Esophagus muscularis mucosa (tissue), 3 donors: ENCODE data around the gene DIPK1A.

Experiments
- POLR2A ChIP-seq: fragments of 450-650 bp; IDR thresholded peaks from one replicate; pipeline ENCODE4 v1.6.1; 2017; ENCODE audit warnings: antibody characterized with exemption, moderate library complexity, mild to moderate bottlenecking, low read depth
- TF ChIP-seq, protein P1 (sequence below), 3 experiments: fragments of 200-600 bp in 2 of 3; fragments of 450-650 bp in 1 of 3; sonication (generic) in 2 of 3; IDR thresholded peaks; one replicate each; pipeline ENCODE4 v1.5.1; 2017 to 2019; ENCODE audit warnings: antibody characterized with exemption in 3 of 3, mild to moderate bottlenecking in 2 of 3, moderate library complexity in 1 of 3

DNA sequence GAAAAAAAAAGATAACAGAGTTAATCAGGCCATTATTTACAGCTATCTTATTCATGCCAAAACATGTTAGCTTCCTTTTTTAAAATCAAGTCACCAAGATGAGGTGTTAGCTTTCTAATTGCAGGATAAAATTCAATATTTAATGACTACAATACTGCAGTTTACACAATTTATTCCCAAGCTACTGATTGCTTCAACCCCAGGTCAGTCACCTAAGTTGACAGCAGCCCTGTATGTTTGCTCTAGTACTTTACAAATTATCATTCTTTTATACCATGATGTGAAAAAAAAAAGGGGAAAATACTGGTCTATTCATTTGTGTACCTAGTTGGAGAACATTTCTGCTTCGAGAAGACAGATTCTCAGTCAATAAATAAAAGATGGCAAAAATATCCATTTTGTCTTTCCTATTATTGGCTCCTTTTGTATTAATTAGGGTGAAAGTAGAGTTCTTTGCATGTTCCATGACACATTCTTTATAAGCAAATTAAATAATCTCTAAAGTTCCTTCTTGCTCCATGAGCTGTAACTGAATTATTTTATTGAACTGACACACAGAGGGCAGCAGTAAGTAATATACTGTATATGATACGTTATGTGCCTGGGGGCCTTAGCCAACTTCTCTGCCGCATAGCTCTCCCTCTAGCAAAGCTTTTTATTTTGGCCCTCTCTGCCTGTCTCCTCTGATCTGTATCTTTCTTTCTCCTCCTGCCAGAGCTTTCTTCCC is 48.0 kb downstream of the DIPK1A start:
- TF ChIP-seq, protein P1, sequence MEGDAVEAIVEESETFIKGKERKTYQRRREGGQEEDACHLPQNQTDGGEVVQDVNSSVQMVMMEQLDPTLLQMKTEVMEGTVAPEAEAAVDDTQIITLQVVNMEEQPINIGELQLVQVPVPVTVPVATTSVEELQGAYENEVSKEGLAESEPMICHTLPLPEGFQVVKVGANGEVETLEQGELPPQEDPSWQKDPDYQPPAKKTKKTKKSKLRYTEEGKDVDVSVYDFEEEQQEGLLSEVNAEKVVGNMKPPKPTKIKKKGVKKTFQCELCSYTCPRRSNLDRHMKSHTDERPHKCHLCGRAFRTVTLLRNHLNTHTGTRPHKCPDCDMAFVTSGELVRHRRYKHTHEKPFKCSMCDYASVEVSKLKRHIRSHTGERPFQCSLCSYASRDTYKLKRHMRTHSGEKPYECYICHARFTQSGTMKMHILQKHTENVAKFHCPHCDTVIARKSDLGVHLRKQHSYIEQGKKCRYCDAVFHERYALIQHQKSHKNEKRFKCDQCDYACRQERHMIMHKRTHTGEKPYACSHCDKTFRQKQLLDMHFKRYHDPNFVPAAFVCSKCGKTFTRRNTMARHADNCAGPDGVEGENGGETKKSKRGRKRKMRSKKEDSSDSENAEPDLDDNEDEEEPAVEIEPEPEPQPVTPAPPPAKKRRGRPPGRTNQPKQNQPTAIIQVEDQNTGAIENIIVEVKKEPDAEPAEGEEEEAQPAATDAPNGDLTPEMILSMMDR (IDR thresholded peaks at IDR 0.05), result no peak
- no peak for TF ChIP-seq POLR2A
